Activated gamma-delta T cell treated with Interleukin-2 at 50 U/mL for 16 hours (primary cell): ENCODE results near the gene CARD11.
"Not testable (repeated sequence)": the region's sequence is repeated elsewhere in the genome, so short reads cannot be mapped to it uniquely, and the experiment has no call there.

ENCODE experiments used
- DNase-seq: peaks from one replicate; pipeline ENCODE4 v3.0.0-alpha.2; 2020

The CARD11 gene

DNA sequence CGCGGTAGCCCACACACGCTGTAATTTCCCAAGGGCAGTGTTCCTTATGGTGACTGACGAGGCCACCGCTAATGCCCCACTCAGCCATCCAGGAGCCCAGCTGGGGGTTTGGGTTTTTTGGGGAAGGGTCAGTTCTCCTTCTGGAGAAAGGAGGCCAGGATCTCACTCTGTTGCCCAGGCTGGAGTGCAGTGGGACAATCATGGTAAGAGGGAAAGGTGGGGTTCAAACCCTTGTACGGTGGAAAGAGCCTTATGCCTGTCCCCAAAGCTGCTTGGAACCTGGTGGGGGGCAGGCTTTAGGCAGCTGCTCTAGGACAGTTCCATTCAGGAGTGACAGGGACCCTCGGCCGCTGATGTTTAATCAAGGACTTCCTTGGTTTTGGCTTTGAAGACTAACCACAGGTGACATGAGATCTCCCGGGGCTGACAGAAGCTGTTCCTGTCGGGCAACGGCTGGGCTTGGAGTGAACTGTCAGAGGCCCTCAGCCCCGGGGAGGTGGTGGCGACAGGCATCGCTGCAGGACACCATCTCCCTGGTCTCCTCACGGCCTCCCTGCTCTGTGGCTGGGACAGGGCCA is 84.5 kb downstream of the CARD11 start:
- DNase-seq: no peak

DNA sequence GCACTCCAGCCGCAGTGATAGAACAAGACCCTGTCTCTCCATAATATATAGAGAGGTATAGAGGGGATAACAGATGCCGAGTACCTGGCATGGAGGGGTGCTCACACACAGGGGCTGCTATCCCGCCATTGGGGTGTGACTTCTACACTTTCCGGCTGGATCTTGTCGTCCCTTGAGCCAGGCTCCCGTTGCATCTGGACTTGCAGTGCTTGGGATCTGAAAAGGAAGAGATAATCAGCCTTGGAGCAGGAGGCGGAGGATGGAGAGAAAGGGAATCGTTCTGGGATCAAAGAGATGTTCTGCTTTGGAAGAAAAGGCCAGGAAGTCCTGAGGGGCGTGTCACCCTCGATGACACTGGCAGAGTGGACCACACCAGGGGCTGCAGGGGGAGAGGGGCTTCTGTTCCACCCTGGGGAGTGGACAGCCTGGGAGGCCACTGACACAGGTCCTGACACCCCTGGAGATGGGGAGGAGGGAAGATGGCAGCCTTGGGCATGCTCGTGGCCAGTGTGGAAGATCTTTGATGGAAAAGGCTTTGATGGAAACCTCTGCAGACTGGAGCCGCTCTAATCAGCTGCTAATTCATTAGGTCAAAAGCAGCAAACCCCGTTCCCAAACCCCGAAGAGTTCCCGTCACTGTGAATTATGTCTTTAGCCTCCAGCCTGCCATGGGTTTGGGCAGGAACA is 85.1 kb downstream of the CARD11 start:
- no peak for DNase-seq

- DNase-seq: not testable (repeated sequence)
These were observed 86.3 kb downstream of the CARD11 start for GRCh38 chr7:2957369-2957727.

- peak; percentile 29 for DNase-seq
These were observed 86.9 kb downstream of the CARD11 start for GRCh38 chr7:2956526-2957368.

DNA sequence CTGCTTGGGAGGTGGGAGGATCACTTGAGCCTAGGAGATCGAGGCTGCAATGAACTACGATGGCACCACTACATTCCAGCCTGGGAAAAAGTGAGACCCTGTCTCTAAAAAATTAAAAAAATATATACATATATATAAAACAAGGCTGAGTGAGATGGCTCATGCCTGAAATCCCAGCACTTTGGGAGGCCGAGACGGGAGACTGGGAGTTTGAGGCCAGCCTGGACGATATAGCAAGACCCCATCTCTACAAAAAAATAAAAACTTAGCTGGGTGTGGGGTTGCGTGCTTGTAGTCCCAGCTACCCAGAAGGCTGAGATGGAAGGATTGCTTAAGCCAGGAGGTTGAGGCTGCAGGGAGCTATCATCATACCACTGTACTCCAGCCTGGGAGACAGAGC is 87.6 kb downstream of the CARD11 start:
- no peak for DNase-seq

DNA sequence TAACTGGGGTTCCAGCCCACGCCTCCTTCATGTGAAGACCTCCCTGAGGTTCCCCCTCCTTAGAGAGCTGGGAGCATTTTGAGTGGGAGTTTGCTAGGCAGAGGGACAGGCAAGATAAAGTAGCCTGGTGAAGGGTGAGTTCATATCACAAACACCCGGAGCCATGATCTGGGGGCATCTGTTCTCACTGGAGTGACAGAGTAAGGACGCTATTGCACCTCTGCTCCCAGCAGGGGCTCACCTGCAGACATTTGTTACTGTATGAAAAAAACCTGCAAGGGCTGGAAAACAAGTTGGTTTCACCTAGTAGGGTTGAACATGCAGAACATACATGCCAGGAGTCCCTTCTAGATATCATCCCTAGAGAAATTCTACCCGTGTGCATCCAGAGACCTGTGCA is 88.4 kb downstream of the CARD11 start:
- DNase-seq: no peak

- DNase-seq: peak; percentile 46
These were observed 89.2 kb downstream of the CARD11 start for GRCh38 chr7:2954433-2954853.

DNA sequence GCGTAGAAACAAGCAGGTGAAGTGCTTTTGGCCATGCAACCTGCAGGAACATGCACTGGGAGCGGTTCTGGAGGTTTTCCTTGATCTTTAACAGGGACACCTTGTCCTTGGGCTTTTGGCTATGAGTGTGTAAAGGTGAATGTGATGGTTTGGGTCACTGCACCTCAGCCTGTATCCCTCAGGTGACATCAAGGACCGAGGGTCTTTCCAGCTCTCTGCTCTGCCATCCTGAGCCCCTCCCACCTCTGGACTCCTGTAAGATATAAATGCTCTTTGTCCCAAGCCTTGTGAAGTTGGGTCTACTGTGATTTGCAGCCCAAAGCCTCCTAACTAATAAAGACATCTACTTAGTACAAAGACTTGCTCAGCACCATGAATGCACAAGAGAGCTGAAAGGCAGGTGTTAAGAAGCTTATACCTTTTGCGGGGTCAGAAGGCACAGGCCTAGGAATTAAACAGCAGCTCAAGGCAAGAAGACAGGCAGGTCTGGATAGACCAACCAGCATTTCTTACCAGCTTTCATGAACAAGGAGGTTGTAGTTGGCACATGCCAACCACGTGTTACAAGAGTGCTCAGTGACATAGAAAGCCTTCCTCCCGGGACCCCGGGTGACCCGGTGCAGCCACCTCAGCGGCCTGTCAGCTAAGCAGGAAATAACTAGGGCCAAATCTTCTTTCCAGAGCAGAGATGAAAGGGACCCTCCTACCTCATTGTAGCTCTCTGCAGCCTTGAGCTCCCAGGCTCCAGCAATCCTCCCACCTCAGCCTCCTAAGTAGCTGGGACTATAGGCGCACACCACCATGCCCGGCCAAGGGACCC is 89.9 kb downstream of the CARD11 start:
- peak; percentile 43 for DNase-seq

- no peak for DNase-seq
These were observed 90.6 kb downstream of the CARD11 start for GRCh38 chr7:2953099-2953498.

GRCh38 chr7:2952316-2952715 is 91.4 kb downstream of the CARD11 start:
- DNase-seq: no peak

- no peak for DNase-seq
These were observed 93.1 kb downstream of the CARD11 start for GRCh38 chr7:2950578-2950977.

DNA sequence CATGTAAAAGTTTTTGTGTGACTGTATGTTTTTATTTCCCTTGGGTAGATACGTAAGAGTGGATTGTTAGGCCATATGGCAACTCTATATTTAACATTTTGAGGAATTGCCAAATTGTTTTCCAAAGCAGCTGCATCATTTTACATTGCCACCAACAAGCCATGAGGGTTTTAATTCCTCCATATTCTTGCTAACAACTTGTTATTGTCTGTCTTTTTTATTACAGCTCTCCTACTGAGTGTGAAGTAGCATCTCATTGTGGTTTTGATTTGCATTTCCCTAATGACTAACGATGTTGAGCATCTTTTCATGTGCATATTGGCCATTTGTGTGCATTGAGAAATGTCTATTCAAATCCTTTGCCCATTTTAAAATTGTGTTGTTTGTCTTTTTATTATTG is 94.9 kb downstream of the CARD11 start:
- DNase-seq: no peak

DNA sequence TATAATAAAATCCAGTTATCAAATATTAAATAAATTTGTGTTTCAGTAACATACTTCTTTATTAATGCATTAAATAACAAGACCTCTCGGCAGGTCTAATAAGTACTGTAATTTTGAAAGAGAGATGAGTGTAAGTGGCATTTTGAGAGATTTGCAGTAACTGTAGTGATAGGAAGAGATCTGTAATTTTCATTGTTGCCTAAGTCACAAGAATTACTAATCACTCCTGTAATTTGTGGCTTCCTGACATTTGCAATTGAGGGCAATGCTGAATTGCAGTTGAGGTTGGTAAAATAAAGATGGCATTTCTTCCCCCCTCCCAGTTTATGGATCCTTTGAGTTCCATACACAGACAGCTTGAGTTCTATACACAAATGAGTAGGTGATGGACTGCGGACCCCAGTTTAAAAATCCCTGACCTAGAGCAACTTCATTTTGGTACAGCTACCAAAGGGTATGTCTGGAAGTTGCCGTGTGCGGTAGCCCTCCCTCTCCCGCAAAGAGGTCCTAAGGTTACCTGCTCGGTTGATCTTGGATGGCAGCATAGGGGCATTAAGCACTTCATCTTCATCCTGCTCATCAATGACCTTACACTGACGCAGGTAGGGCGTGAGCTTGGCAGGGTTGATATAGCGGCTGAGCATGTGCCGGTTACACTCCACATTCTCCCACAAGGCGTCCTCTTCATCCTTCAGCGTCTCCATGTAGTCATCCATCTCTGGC is 96.4 kb downstream of the CARD11 start:
- DNase-seq: no peak

GRCh38 chr7:2945171-2945570 is 98.5 kb downstream of the CARD11 start:
- DNase-seq: no peak

DNA sequence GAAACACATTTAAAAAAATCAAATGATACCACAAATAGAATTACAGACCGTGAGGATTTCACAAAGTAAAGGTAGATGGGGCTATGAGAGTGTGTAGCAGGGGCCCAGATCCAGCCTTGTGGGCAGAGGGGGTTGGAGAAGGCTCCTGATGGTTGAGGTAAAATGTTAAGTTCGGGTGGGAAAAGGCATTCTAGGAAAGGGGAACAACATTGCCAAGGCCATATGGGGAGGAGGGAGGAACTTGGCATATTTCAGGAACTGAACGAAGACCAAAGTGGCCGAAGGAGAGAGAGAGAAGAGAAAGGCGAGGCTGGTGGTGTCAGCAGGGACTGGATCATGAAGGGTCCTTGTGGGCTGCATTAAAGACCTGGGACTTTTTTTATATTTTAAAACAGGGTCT is 98.9 kb downstream of the CARD11 start:
- no peak for DNase-seq

DNA sequence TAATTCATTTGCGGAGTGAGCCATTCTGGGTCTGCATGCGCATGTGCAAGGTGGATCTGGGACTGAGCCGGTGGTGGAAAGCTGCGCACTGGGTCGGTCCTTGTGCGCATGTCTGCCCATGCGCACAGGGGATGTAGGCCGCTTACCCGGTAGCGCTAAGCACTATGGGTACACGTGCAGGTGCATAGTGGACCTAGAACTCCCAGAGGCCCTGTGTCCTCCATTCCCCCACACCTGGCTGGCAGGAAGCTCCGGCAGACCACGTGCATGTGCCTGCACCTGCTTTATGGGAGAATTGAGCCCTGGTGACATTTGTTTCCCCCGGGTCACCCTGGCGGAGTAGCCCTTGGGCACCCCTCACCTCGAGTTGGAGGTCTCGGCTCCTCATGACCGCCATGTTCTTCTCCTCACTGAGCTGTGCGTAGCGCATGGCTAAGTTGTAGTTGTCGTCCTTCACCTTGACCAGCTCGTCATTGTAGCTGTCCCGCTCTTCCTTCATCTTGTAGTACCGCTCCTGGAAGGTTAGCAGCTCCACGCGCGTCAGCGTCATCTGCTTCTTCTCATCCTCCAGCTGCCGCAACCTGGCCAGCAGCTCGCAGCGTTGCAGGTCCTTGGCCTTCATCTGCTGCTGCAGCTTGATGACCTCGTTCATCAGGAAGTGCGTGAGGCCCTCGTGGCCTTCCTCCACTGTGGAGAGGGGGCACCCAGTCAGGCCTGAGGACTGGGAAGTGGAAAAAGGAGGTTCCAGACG is 99.6 kb downstream of the CARD11 start:
- no peak for DNase-seq

- no peak for DNase-seq
These were observed 102.3 kb downstream of the CARD11 start for GRCh38 chr7:2941216-2941859.

DNA sequence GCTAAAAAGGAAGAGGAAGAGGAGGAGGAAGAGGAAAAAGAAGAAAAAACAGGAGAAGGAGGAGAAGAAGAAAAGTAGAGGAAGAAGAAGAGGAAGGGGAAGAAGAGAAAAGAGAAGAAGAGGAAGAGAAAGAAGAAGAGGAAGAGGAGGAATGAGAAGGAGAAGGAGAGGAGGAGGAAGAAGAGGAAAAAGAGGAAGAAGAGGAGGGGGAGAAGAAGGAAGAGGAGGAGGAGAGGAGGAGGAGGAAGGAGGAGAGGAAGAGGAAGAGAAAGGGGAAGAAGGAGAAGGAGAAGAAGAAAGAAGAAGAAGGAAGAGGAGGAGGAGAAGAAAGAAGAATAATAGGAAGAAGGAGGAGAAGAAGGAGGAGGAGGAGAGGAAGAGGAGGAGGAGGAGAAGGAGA is 103.2 kb downstream of the CARD11 start:
- no peak for DNase-seq

DNA sequence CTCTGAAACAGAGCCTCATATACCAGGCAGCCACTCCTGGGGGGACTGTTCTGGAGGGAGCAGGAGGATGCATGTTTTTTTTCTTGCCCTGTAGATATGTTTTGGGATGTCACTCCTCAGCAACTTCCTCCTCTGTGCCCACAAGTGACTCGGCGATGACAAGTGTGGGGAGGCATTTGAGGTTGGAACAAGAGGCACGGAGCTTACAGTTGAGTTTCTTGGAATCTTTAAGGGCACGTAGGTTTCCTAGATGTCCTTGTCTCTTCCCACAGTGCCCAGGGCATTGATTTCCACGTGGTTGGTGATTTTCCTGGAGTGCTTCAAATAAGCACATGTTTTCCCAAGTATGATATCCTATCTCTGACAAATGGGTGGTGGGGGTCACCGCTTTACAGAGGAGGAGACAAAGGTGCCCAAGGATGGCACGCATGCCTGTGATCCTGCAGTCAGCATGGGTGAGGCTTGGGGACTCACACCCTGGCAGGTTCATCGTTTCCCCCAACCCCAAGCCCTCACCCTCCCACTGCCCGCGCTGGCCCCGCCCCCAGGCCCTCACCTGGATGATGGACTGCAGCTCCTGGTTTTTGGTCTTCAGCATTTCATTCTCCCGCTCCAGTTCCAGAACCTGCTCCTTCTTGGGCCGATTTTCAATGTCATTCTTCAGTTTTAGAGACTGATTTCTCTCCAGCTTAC is 104.3 kb downstream of the CARD11 start:
- DNase-seq: no peak

DNA sequence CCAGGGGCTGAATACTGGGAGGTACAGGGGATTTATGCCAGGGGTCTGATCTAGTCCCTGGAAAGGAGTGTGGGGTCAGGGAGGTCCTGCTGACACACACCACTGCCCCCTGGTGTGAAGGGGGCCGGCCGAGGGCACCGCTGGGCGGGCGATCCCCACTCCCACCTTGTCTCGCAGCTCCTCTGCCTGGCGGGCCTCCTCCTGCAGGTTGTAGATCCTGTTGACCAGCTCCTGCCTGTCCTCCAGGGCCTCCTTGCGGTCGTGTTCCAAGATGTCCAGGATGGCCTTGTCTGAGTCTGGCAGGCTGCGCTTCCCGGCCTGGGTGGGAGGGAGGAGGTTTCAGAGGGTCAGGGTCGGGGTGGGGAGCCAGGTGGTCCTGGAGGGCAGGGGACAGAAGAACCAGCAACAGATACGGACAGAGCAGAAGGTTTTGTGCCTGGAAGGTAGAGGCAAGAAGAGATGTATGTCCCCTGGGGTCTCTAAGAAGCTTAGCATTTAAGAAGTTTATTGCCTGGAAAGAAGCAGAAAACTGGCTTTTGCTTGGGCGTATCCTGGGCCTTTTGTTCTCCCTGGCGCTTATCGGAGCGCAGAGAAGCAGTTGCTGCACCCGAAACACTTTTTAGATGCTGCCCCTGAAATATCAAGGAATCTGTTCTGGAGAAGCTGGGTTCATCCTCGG is 105.0 kb downstream of the CARD11 start:
- DNase-seq: no peak
